ENCODE results near the gene PINLYP. TPM values are rescaled to one million over a fixed set of nuclear protein-coding genes. Genes with fewer than 3 reads are reported as not detected.

Gene PINLYP
- total and polyA plus RNA-seq, 2 donors (not counting 3 experiments of a cell fraction or from before 2014, with no cell fraction given): 5.5 TPM

DNA sequence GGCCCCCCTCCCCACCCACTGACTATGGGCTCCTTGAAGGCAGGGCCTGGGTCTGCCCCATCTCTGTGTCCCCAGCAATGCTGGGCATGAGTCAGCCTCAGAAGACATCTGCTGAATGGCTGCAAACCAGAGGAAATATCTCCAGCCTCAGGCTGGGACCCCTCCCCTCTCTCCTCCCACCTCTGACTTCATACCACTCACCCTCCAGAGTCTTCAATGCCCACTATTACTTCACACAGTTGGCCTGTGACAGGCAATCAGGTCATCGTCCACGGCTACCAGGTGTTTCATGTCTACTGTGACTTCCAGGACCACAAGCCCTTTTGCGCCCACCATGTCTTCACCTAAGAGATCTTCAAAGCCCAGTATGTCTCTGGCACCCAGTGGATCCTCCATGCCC lies 36.2 kb downstream of the PINLYP start, which contains the start of gene SRRM5:
SRRM5 (plus strand) TSS at position 301 of the 400 bp plus-strand sequence; CDS start at position 335, 34 bp downstream.
- no TSS peak for BruUV-seq (replicated peaks)
- Histone ChIP-seq H3K9me1 (replicated peaks; ENCODE audit: control insufficient read depth, extremely low read depth, insufficient read depth, low read length) (no peaks in the 10 kb centered on the region), H3K79me2 (ENCODE audit: control insufficient read depth, insufficient read depth, low read length) (peaks cover 12% of the 10 kb centered on the region), H3K4me1 (ENCODE audit: control insufficient read depth, extremely low read depth, insufficient read depth, low read length) (no peaks in the 10 kb centered on the region), H3K9me3 (replicated peaks; ENCODE audit: control insufficient read depth, insufficient read depth, low read length) (no peaks in the 10 kb centered on the region), H3K4me3 (replicated peaks in 1 of 3; ENCODE audit: insufficient read depth in 1 of 3, low read depth in 1 of 3, low read length in 3 of 3) (no peak within 1 kb of the TSS), H3K27ac (ENCODE audit: insufficient read depth, low read depth, low read length) (no peak within 1 kb of the TSS), H4K20me1 (replicated peaks; ENCODE audit: control insufficient read depth, extremely low read depth, insufficient read depth, low read length) (no peaks in the 10 kb centered on the region), H3K9ac (replicated peaks; ENCODE audit: extremely low read depth, insufficient read depth, low read length) (no peak within 1 kb of the TSS), H3K4me2 (ENCODE audit: insufficient read depth, low read length) (no peak within 1 kb of the TSS), H2AFZ (ENCODE audit: low read depth, low read length) (no peak within 1 kb of the TSS), H3K36me3 (ENCODE audit: control insufficient read depth in 2 of 2, extremely low read depth in 1 of 2, insufficient read depth in 2 of 2, low read length in 2 of 2) (peaks cover 0 to 33% of the 10 kb centered on the region in 2 experiments), H3K27me3 (ENCODE audit: control insufficient read depth in 2 of 2, insufficient read depth in 2 of 2, low read length in 2 of 2) (no peaks in the 10 kb centered on the region)
- intact Hi-C loops (cut with micrococcal nuclease): no loop called here
- ChIA-PET POLR2A (no interaction called here), CTCF (no interaction called here)
- dilution Hi-C loops (cut with MboI; ENCODE audit: extremely low pct_ligation_motif_present, low sequenced_read_pairs): no loop called here
- FAIRE-seq (no peak), DNase-seq (ENCODE audit: low read depth, low spot score) (no peak)
- TF ChIP-seq, protein P1, sequence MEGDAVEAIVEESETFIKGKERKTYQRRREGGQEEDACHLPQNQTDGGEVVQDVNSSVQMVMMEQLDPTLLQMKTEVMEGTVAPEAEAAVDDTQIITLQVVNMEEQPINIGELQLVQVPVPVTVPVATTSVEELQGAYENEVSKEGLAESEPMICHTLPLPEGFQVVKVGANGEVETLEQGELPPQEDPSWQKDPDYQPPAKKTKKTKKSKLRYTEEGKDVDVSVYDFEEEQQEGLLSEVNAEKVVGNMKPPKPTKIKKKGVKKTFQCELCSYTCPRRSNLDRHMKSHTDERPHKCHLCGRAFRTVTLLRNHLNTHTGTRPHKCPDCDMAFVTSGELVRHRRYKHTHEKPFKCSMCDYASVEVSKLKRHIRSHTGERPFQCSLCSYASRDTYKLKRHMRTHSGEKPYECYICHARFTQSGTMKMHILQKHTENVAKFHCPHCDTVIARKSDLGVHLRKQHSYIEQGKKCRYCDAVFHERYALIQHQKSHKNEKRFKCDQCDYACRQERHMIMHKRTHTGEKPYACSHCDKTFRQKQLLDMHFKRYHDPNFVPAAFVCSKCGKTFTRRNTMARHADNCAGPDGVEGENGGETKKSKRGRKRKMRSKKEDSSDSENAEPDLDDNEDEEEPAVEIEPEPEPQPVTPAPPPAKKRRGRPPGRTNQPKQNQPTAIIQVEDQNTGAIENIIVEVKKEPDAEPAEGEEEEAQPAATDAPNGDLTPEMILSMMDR (IDR thresholded peaks at IDR 0.05; ENCODE audit: extremely low read depth in 1 of 2, insufficient read depth in 1 of 2, low read depth in 1 of 2, low read length in 2 of 2): no peak
- no peak for TF ChIP-seq GATA2 (IDR thresholded peaks at IDR 0.05; ENCODE audit: insufficient read depth, insufficient read length, low read depth, low read length)
- no peak for TF ChIP-seq MYC (IDR thresholded peaks at IDR 0.05; ENCODE audit: low read depth, low read length)
- TF ChIP-seq POLR2A (IDR thresholded peaks at IDR 0.05; ENCODE audit: low read depth, low read length): no peak
- TF ChIP-seq, protein P2, sequence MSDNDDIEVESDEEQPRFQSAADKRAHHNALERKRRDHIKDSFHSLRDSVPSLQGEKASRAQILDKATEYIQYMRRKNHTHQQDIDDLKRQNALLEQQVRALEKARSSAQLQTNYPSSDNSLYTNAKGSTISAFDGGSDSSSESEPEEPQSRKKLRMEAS (IDR thresholded peaks at IDR 0.05; ENCODE audit: insufficient read depth, insufficient read length): no peak
- TF ChIP-seq POLR2AphosphoS5 (IDR thresholded peaks at IDR 0.05; ENCODE audit: insufficient read depth, low read depth, low read length): no peak
- TF ChIP-seq FOS (IDR thresholded peaks at IDR 0.05; ENCODE audit: borderline replicate concordance, insufficient read depth, low read length): no peak
- no peak for TF ChIP-seq EZH2 (IDR thresholded peaks at IDR 0.05; ENCODE audit: borderline replicate concordance, low read depth, low read length, severe bottlenecking)
- TF ChIP-seq JUN (IDR thresholded peaks at IDR 0.05; ENCODE audit: borderline replicate concordance, insufficient read depth, insufficient read length, low read depth): no peak

Measured in endothelial cell of umbilical vein (primary cell).